PFSK-1 (cell line): ENCODE results near the gene SMLR1.

Source experiments
- POLR2AphosphoS5 ChIP-seq: IDR thresholded peaks from 2 replicates; pipeline ENCODE4 v1.6.1; 2012; ENCODE audit warnings: low read depth, mild to moderate bottlenecking, control low read depth, low read length, moderate library complexity
- SIN3A ChIP-seq: IDR thresholded peaks from 2 replicates; pipeline ENCODE4 v1.6.1; 2012; ENCODE audit warnings: mild to moderate bottlenecking, low read length, moderate library complexity, borderline replicate concordance; ENCODE audit not compliant: insufficient read depth
- TF ChIP-seq, protein P1 (sequence below), 2 experiments: IDR thresholded peaks; 2 replicates each; pipeline versions ENCODE4 v1.6.1 to v1.8.0; 2011 to 2012; ENCODE audit warnings: low read depth in 2 of 2, low read length in 2 of 2, control low read depth in 1 of 2, inconsistent platforms in 1 of 2, mild to moderate bottlenecking in 1 of 2, moderate library complexity in 1 of 2; ENCODE audit not compliant: insufficient read depth in 1 of 2

DNA sequence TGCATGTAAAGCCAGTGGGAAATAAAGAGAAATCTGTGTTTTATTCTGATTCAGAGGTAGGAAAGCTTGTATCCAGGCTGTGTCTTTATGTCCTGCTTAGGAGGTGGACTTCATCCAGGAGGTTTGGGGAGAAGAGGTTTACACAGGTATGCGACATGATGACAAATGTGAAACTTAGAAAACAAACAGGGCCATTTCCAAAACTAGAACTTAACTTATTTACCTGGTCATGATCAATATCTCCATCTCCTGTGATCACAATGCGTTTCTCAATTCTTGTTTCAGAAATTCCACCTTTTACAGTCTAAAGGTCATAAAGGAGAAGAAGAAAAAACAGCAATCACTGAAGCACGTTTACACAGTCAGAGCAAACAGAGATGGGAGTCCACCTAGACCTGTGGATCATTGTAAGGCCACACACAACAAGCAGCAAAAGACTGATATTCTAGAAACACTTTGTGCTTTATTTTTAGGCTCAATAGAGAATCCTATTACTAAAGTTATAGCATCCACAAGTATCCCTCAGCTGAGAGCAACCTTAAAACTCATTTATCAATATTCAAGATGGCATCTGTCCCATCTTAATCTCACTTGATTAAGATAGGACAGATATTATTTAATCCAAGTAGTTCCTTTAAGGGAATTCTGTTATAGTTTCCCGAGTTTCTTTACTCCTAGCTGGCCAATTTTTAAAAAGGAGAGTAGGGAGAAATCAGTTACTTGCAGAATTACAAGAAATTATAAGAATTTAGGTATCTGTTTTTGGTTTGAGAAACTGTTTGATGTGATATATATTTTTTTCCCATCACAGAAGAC lies 36.4 kb downstream of the SMLR1 start:
- no peak for TF ChIP-seq POLR2AphosphoS5
- no peak for TF ChIP-seq SIN3A
- TF ChIP-seq, protein P1, sequence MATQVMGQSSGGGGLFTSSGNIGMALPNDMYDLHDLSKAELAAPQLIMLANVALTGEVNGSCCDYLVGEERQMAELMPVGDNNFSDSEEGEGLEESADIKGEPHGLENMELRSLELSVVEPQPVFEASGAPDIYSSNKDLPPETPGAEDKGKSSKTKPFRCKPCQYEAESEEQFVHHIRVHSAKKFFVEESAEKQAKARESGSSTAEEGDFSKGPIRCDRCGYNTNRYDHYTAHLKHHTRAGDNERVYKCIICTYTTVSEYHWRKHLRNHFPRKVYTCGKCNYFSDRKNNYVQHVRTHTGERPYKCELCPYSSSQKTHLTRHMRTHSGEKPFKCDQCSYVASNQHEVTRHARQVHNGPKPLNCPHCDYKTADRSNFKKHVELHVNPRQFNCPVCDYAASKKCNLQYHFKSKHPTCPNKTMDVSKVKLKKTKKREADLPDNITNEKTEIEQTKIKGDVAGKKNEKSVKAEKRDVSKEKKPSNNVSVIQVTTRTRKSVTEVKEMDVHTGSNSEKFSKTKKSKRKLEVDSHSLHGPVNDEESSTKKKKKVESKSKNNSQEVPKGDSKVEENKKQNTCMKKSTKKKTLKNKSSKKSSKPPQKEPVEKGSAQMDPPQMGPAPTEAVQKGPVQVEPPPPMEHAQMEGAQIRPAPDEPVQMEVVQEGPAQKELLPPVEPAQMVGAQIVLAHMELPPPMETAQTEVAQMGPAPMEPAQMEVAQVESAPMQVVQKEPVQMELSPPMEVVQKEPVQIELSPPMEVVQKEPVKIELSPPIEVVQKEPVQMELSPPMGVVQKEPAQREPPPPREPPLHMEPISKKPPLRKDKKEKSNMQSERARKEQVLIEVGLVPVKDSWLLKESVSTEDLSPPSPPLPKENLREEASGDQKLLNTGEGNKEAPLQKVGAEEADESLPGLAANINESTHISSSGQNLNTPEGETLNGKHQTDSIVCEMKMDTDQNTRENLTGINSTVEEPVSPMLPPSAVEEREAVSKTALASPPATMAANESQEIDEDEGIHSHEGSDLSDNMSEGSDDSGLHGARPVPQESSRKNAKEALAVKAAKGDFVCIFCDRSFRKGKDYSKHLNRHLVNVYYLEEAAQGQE (IDR thresholded peaks at IDR 0.05; ENCODE audit: insufficient read depth in 1 of 2, low read depth in 2 of 2, low read length in 2 of 2) = no peak
